HUES6 (cell line): ENCODE results near the gene NAGK.
"Not testable (repeated sequence)": the region's sequence is repeated elsewhere in the genome, so short reads cannot be mapped to it uniquely, and the experiment has no call there.

Source experiments
- H3K27ac ChIP-seq: 2 replicates; pipeline ENCODE4 v1.7.0; 2013; ENCODE audit warnings: low read depth, mild to moderate bottlenecking, low read length, inconsistent platforms
- H3K27me3 ChIP-seq: 2 replicates; pipeline ENCODE4 v1.6.1; 2013; ENCODE audit warnings: low read length; ENCODE audit not compliant: control insufficient read depth, insufficient read depth
- H3K36me3 ChIP-seq: 2 replicates; pipeline ENCODE4 v1.6.1; 2013; ENCODE audit warnings: low read length; ENCODE audit not compliant: control insufficient read depth, insufficient read depth
- H3K4me1 ChIP-seq: 2 replicates; pipeline ENCODE4 v1.6.1; 2013; ENCODE audit warnings: low read length; ENCODE audit not compliant: control insufficient read depth, insufficient read depth
- H3K4me3 ChIP-seq: 2 replicates; pipeline ENCODE4 v1.5.1; 2013; ENCODE audit warnings: low read depth, low read length
- H3K9ac ChIP-seq: one replicate; pipeline ENCODE4 v1.6.1; 2013; ENCODE audit warnings: mild to moderate bottlenecking, low read length
- H3K9me3 ChIP-seq: 2 replicates; pipeline ENCODE4 v1.6.1; 2013; ENCODE audit warnings: low read depth, low read length; ENCODE audit not compliant: control insufficient read depth, insufficient read depth

NAGK gene

GRCh38 chr2:71049704-71050360, 18.6 kb upstream of the NAGK start:
- not testable (repeated sequence) for H3K4me1 ChIP-seq, H3K27me3 ChIP-seq, H3K36me3 ChIP-seq, H3K9ac ChIP-seq, H3K9me3 ChIP-seq, H3K27ac ChIP-seq, H3K4me3 ChIP-seq

- not testable (repeated sequence) for H3K4me1 ChIP-seq, H3K27me3 ChIP-seq, H3K4me3 ChIP-seq, H3K9ac ChIP-seq, H3K9me3 ChIP-seq, H3K36me3 ChIP-seq, H3K27ac ChIP-seq
These were observed 13.2 kb upstream of the NAGK start for GRCh38 chr2:71055206-71055740.

- Histone ChIP-seq H3K9ac (no peak overlapping the region), H3K36me3 (no peaks in the 10 kb centered on the region), H3K4me3 (no peak overlapping the region), H3K27me3 (0 out of 2 replicates have a peak, but pooled peaks cover 10% of the 10 kb centered on the region), H3K9me3 (no peaks in the 10 kb centered on the region), H3K4me1 (no peaks in the 10 kb centered on the region; the same call in 1 of the 2 replicates), H3K27ac (no peak overlapping the region)
These were observed 8.2 kb upstream of the NAGK start for GRCh38 chr2:71060211-71060610.

- Histone ChIP-seq H3K9ac (no peak overlapping the region), H3K4me1 (no peaks in the 10 kb centered on the region; the same call in 1 of the 2 replicates)
These were observed 7.6 kb upstream of the NAGK start for GRCh38 chr2:71060871-71061270.

GRCh38 chr2:71063216-71063615, 5.2 kb upstream of the NAGK start:
- Histone ChIP-seq H3K4me3 (no peak overlapping the region), H3K4me1 (no peaks in the 10 kb centered on the region; the same call in 1 of the 2 replicates), H3K27ac (no peak overlapping the region)

More at GRCh38 chr2:71060871-71061270, 7.6 kb upstream of the NAGK start:
- H3K36me3 ChIP-seq, result no peaks in the 10 kb centered on the region
- no peak overlapping the region for H3K4me3 ChIP-seq
- 0 out of 2 replicates have a peak, but pooled peaks cover 10% of the 10 kb centered on the region for H3K27me3 ChIP-seq
- H3K27ac ChIP-seq, result no peak overlapping the region
- H3K9me3 ChIP-seq, result no peaks in the 10 kb centered on the region

GRCh38 chr2:71064110-71064611, 4.3 kb upstream of the NAGK start:
- Histone ChIP-seq H3K9ac (no peak overlapping the region), H3K4me1 (peaks cover under 1% of the 10 kb centered on the region; the same call in 1 of the 2 replicates), H3K4me3 (no peak overlapping the region), H3K27me3 (0 out of 2 replicates have a peak, but pooled peaks cover 10% of the 10 kb centered on the region), H3K27ac (no peak overlapping the region), H3K9me3 (no peaks in the 10 kb centered on the region), H3K36me3 (no peaks in the 10 kb centered on the region)

More at GRCh38 chr2:71063216-71063615, 5.2 kb upstream of the NAGK start:
- Histone ChIP-seq H3K27me3 (0 out of 2 replicates have a peak, but pooled peaks cover 10% of the 10 kb centered on the region), H3K9ac (no peak overlapping the region), H3K36me3 (no peaks in the 10 kb centered on the region), H3K9me3 (no peaks in the 10 kb centered on the region)

GRCh38 chr2:71064754-71065621, 3.5 kb upstream of the NAGK start:
- Histone ChIP-seq H3K27me3 (0 out of 2 replicates have a peak, but pooled peaks cover 10% of the 10 kb centered on the region), H3K36me3 (no peaks in the 10 kb centered on the region), H3K4me1 (peaks cover 9% of the 10 kb centered on the region), H3K4me3 (no peak overlapping the region), H3K9me3 (no peaks in the 10 kb centered on the region), H3K27ac (no peak overlapping the region), H3K9ac (no peak overlapping the region)

- no peak overlapping the region for H3K9ac ChIP-seq
- 0 out of 2 replicates have a peak, but pooled peaks cover 6% of the 10 kb centered on the region for H3K27me3 ChIP-seq
- no peak overlapping the region for H3K27ac ChIP-seq
- peaks cover 9% of the 10 kb centered on the region; the same call in 1 of the 2 replicates for H3K36me3 ChIP-seq
- no peak overlapping the region for H3K4me3 ChIP-seq
- H3K4me1 ChIP-seq, result peaks cover 17% of the 10 kb centered on the region
- no peaks in the 10 kb centered on the region for H3K9me3 ChIP-seq
These were observed 1.6 kb upstream of the NAGK start for GRCh38 chr2:71066856-71067255.

- Histone ChIP-seq H3K4me1 (peaks cover 17% of the 10 kb centered on the region), H3K9ac (peak overlapping the region; percentile 88), H3K27ac (peak overlapping the region; percentile 18; the same call in 1 of the 2 replicates)
These were observed 756 bp upstream of the NAGK start for GRCh38 chr2:71067567-71068217.

GRCh38 chr2:71069376-71069775, 928 bp downstream of the NAGK start:
- peaks cover 17% of the 10 kb centered on the region for H3K4me1 ChIP-seq
- no peak overlapping the region for H3K27ac ChIP-seq
- no peaks in the 10 kb centered on the region for H3K27me3 ChIP-seq

More at GRCh38 chr2:71067567-71068217, 756 bp upstream of the NAGK start:
- 0 out of 2 replicates have a peak, but pooled peaks cover 6% of the 10 kb centered on the region for H3K27me3 ChIP-seq
- no peaks in the 10 kb centered on the region for H3K9me3 ChIP-seq
- peak overlapping the region; percentile 85 for H3K4me3 ChIP-seq
- peaks cover 15% of the 10 kb centered on the region for H3K36me3 ChIP-seq

More at GRCh38 chr2:71069376-71069775, 928 bp downstream of the NAGK start:
- Histone ChIP-seq H3K4me3 (peak overlapping the region; percentile 85), H3K9ac (peak overlapping the region; percentile 88), H3K36me3 (peaks cover 31% of the 10 kb centered on the region), H3K9me3 (no peaks in the 10 kb centered on the region)
